GM23338 (cell line): ENCODE data around the gene SYNE1. TPM values are rescaled to one million over a fixed set of nuclear protein-coding genes. Genes with fewer than 3 reads are reported as not detected.

Source experiments
- ATAC-seq: fragments of 200-7000 bp; cut with Tn5 transposase; 3 replicates; pipeline ENCODE4 v1.9.1; 2020
- DNase-seq: peaks from one replicate; pipeline ENCODE4 v3.0.0-alpha.2; 2015; ENCODE audit warnings: low spot score
- H2AFZ ChIP-seq: fragments of 200-600 bp; sonication (generic); 2 replicates; pipeline ENCODE4 v1.8.0; 2016; ENCODE audit warnings: antibody characterized with exemption, mild to moderate bottlenecking, moderate library complexity
- H3F3A ChIP-seq: fragments of 200-600 bp; sonication (generic); replicated peaks from 2 replicates; pipeline ENCODE4 v1.8.0; 2017; ENCODE audit warnings: antibody characterized with exemption, mixed run types, low read depth
- H3K27ac ChIP-seq: fragments of 200-600 bp; sonication (generic); 2 replicates; pipeline ENCODE4 v1.6.1; 2016; ENCODE audit warnings: low read depth
- H3K27me3 ChIP-seq: fragments of 200-600 bp; sonication (generic); 2 replicates; pipeline ENCODE4 v1.8.0; 2016; ENCODE audit warnings: mild to moderate bottlenecking, mixed run types, moderate library complexity; ENCODE audit not compliant: insufficient read depth
- H3K36me3 ChIP-seq: fragments of 200-600 bp; sonication (generic); 2 replicates; pipeline ENCODE4 v1.8.0; 2016; ENCODE audit warnings: mild to moderate bottlenecking; ENCODE audit not compliant: insufficient read depth
- H3K4me1 ChIP-seq: fragments of 200-600 bp; sonication (generic); 2 replicates; pipeline ENCODE4 v1.8.0; 2016; ENCODE audit warnings: mild to moderate bottlenecking, moderate library complexity; ENCODE audit not compliant: insufficient read depth
- H3K4me2 ChIP-seq: fragments of 200-600 bp; sonication (generic); 2 replicates; pipeline ENCODE4 v1.7.1; 2017; ENCODE audit warnings: mixed run types
- H3K4me3 ChIP-seq: fragments of 200-600 bp; sonication (generic); 2 replicates; pipeline ENCODE4 v1.6.1; 2016; ENCODE audit warnings: mixed run types
- H3K79me2 ChIP-seq: fragments of 200-600 bp; sonication (generic); replicated peaks from 2 replicates; pipeline ENCODE4 v1.8.0; 2017; ENCODE audit warnings: mild to moderate bottlenecking; ENCODE audit not compliant: insufficient read depth
- H3K9me2 ChIP-seq: fragments of 200-600 bp; sonication (generic); 2 replicates; pipeline ENCODE4 v1.8.0; 2017; ENCODE audit not compliant: insufficient read depth
- H4K20me1 ChIP-seq: fragments of 200-600 bp; sonication (generic); replicated peaks from 2 replicates; pipeline ENCODE4 v1.8.0; 2017; ENCODE audit warnings: mild to moderate bottlenecking; ENCODE audit not compliant: insufficient read depth
- H3K27ac Mint-ChIP-seq: 2 replicates; pipeline ENCODE4 v1.8.0; 2020; ENCODE audit warnings: inconsistent platforms, mild to moderate bottlenecking, moderate library complexity, mixed read lengths
- H3K27me3 Mint-ChIP-seq: 3 replicates; pipeline ENCODE4 v1.8.0; 2022; ENCODE audit warnings: low read depth, mild to moderate bottlenecking, moderate library complexity, mixed read lengths, inconsistent platforms; ENCODE audit not compliant: insufficient read depth, poor library complexity
- H3K36me3 Mint-ChIP-seq: 3 replicates; pipeline ENCODE4 v1.8.0; 2021; ENCODE audit warnings: low read depth, mild to moderate bottlenecking, inconsistent platforms, moderate library complexity, mixed read lengths
- H3K4me1 Mint-ChIP-seq: 3 replicates; pipeline ENCODE4 v1.8.0; 2020; ENCODE audit warnings: mild to moderate bottlenecking, inconsistent platforms, mixed read lengths
- H3K4me3 Mint-ChIP-seq: 3 replicates; pipeline ENCODE4 v1.8.0; 2021; ENCODE audit warnings: moderate library complexity, mild to moderate bottlenecking, inconsistent platforms, mixed read lengths
- H3K9me3 Mint-ChIP-seq: 3 replicates; pipeline ENCODE4 v1.8.0; 2020; ENCODE audit warnings: moderate library complexity, mild to moderate bottlenecking, inconsistent platforms, mixed read lengths
- CREB1 ChIP-seq: fragments of 250-450 bp; sonication (Bioruptor Pico); IDR thresholded peaks from 2 replicates; pipeline ENCODE4 v1.5.0; 2020; ENCODE audit warnings: low read depth, mild to moderate bottlenecking, moderate library complexity
- EZH2 ChIP-seq: fragments of 200-600 bp; sonication (generic); IDR thresholded peaks from one replicate; pipeline ENCODE4 v1.8.0; 2017; ENCODE audit warnings: antibody characterized with exemption, mild to moderate bottlenecking, low read depth; ENCODE audit not compliant: unreplicated experiment
- JUNB ChIP-seq: IDR thresholded peaks from one replicate; pipeline ENCODE4 v1.6.1; 2016; ENCODE audit warnings: antibody characterized with exemption; ENCODE audit not compliant: unreplicated experiment
- NANOG ChIP-seq: IDR thresholded peaks from 2 replicates; pipeline ENCODE4 v1.6.1; 2016; ENCODE audit warnings: antibody characterized with exemption, borderline replicate concordance
- POLR2AphosphoS5 ChIP-seq: IDR thresholded peaks from 2 replicates; pipeline ENCODE4 v1.6.1; 2016; ENCODE audit warnings: antibody characterized with exemption, low read depth
- REST ChIP-seq: IDR thresholded peaks from one replicate; pipeline ENCODE4 v1.6.1; 2018; ENCODE audit warnings: antibody characterized with exemption; ENCODE audit not compliant: unreplicated experiment
- STAT1 ChIP-seq: IDR thresholded peaks from one replicate; pipeline ENCODE4 v1.6.1; 2016; ENCODE audit warnings: antibody characterized with exemption; ENCODE audit not compliant: unreplicated experiment
- polyA plus RNA-seq: library from polyadenylated mRNA; unstranded; fragments of >200 nt; fragmentation: Nextera tagmentation; extraction: Ambion mirVana; gene quantifications from 2 replicates; pipeline ENCODE4 v1.2.1, GENCODE V29; 2016
- total RNA-seq: library from RNA; depleted of rRNA; stranded (reverse); fragments of >200 nt; shearing (Covaris generic); gene quantifications from 2 replicates; pipeline ENCODE4 v1.2.3, GENCODE V29; 2014
- TF ChIP-seq, protein P1 (sequence below): fragments of 250-450 bp; sonication (Bioruptor Pico); IDR thresholded peaks from 2 replicates; pipeline ENCODE4 v1.5.0; 2020; ENCODE audit warnings: mild to moderate bottlenecking, moderate library complexity
- TF ChIP-seq, protein P2 (sequence below): IDR thresholded peaks from 2 replicates; pipeline ENCODE4 v1.6.1; 2016; ENCODE audit warnings: antibody characterized with exemption
- TF ChIP-seq, protein P3 (sequence below), 2 experiments: fragments of 200-600 bp in 1 of 2; sonication (generic) in 1 of 2; conservative IDR thresholded peaks; 2 replicates each; pipeline versions ENCODE4 v1.5.1 to v1.6.1; 2016 to 2017; ENCODE audit warnings: antibody characterized with exemption in 2 of 2, low read depth in 2 of 2, mild to moderate bottlenecking in 2 of 2, moderate library complexity in 1 of 2

SYNE1 gene
- total and polyA plus RNA-seq, 2 experiments from 2014 or later = 3.9 to 13.6 TPM

- Histone ChIP-seq H3K4me1 (no peaks in the 10 kb centered on the region), H3K4me3 (no peak overlapping the region), H4K20me1 (no peaks in the 10 kb centered on the region), H3K36me3 (no peaks in the 10 kb centered on the region), H3K79me2 (no peaks in the 10 kb centered on the region), H3K27ac (no peak overlapping the region), H3F3A (no peaks in the 10 kb centered on the region), H3K4me2 (no peak overlapping the region), H3K27me3 (no peaks in the 10 kb centered on the region), H3K9me2 (no peaks in the 10 kb centered on the region), H2AFZ (0 out of 2 replicates have a peak overlapping the region, but pooled peaks have one; percentile 19)
- no peak for ATAC-seq
- Mint-ChIP-seq H3K36me3 (no peaks in the 10 kb centered on the region), H3K4me1 (peaks cover 9% of the 10 kb centered on the region), H3K9me3 (no peaks in the 10 kb centered on the region), H3K4me3 (no peak overlapping the region), H3K27me3 (no peaks in the 10 kb centered on the region), H3K27ac (no peak overlapping the region)
- DNase-seq = no peak
- TF ChIP-seq POLR2AphosphoS5 = no peak
- TF ChIP-seq EZH2 = no peak
These were observed 259.0 kb downstream of the SYNE1 start for GRCh38 chr6:152378169-152378568.

DNA sequence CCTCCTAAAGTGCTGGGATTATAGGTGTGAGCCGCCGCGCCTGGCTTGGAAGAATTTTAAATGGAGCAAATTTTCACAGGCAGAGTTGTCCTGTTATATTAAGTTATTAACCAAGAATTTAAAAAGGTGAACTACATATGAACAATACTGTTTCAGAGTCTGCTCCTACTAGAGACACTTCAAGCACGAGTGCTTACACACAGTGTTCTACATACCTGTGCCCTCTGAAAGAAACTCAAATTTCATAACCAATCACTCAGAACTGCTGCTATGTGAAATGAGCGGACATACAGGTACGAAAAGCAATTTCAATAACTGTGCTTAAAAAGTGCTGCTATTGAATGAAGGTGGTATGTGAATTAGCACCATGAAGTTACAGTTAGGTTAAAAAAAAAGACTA lies 262.0 kb downstream of the SYNE1 start:
- no peaks in the 10 kb centered on the region for H3F3A ChIP-seq
- no peaks in the 10 kb centered on the region for H4K20me1 ChIP-seq
- no peaks in the 10 kb centered on the region; the same call in 2 of the 3 replicates for H3K9me3 Mint-ChIP-seq
- no peak for TF ChIP-seq REST
- TF ChIP-seq STAT1 = no peak
- TF ChIP-seq NANOG = no peak
- TF ChIP-seq CREB1 (CRISPR knock-in tag) = no peak
- TF ChIP-seq, protein P1, sequence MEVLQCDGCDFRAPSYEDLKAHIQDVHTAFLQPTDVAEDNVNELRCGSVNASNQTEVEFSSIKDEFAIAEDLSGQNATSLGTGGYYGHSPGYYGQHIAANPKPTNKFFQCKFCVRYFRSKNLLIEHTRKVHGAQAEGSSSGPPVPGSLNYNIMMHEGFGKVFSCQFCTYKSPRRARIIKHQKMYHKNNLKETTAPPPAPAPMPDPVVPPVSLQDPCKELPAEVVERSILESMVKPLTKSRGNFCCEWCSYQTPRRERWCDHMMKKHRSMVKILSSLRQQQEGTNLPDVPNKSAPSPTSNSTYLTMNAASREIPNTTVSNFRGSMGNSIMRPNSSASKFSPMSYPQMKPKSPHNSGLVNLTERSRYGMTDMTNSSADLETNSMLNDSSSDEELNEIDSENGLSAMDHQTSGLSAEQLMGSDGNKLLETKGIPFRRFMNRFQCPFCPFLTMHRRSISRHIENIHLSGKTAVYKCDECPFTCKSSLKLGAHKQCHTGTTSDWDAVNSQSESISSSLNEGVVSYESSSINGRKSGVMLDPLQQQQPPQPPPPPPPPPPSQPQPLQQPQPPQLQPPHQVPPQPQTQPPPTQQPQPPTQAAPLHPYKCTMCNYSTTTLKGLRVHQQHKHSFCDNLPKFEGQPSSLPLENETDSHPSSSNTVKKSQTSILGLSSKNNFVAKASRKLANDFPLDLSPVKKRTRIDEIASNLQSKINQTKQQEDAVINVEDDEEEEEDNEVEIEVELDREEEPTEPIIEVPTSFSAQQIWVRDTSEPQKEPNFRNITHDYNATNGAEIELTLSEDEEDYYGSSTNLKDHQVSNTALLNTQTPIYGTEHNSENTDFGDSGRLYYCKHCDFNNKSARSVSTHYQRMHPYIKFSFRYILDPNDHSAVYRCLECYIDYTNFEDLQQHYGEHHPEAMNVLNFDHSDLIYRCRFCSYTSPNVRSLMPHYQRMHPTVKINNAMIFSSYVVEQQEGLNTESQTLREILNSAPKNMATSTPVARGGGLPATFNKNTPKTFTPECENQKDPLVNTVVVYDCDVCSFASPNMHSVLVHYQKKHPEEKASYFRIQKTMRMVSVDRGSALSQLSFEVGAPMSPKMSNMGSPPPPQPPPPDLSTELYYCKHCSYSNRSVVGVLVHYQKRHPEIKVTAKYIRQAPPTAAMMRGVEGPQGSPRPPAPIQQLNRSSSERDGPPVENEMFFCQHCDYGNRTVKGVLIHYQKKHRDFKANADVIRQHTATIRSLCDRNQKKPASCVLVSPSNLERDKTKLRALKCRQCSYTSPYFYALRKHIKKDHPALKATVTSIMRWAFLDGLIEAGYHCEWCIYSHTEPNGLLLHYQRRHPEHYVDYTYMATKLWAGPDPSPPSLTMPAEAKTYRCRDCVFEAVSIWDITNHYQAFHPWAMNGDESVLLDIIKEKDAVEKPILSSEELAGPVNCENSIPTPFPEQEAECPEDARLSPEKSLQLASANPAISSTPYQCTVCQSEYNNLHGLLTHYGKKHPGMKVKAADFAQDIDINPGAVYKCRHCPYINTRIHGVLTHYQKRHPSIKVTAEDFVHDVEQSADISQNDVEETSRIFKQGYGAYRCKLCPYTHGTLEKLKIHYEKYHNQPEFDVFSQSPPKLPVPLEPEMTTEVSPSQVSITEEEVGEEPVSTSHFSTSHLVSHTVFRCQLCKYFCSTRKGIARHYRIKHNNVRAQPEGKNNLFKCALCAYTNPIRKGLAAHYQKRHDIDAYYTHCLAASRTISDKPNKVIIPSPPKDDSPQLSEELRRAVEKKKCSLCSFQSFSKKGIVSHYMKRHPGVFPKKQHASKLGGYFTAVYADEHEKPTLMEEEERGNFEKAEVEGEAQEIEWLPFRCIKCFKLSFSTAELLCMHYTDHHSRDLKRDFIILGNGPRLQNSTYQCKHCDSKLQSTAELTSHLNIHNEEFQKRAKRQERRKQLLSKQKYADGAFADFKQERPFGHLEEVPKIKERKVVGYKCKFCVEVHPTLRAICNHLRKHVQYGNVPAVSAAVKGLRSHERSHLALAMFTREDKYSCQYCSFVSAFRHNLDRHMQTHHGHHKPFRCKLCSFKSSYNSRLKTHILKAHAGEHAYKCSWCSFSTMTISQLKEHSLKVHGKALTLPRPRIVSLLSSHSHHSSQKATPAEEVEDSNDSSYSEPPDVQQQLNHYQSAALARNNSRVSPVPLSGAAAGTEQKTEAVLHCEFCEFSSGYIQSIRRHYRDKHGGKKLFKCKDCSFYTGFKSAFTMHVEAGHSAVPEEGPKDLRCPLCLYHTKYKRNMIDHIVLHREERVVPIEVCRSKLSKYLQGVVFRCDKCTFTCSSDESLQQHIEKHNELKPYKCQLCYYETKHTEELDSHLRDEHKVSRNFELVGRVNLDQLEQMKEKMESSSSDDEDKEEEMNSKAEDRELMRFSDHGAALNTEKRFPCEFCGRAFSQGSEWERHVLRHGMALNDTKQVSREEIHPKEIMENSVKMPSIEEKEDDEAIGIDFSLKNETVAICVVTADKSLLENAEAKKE (CRISPR knock-in tag) = no peak
- TF ChIP-seq POLR2AphosphoS5 = no peak
- TF ChIP-seq, protein P2, sequence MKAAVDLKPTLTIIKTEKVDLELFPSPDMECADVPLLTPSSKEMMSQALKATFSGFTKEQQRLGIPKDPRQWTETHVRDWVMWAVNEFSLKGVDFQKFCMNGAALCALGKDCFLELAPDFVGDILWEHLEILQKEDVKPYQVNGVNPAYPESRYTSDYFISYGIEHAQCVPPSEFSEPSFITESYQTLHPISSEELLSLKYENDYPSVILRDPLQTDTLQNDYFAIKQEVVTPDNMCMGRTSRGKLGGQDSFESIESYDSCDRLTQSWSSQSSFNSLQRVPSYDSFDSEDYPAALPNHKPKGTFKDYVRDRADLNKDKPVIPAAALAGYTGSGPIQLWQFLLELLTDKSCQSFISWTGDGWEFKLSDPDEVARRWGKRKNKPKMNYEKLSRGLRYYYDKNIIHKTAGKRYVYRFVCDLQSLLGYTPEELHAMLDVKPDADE = no peak
- no peak for TF ChIP-seq JUNB
- TF ChIP-seq, protein P3, sequence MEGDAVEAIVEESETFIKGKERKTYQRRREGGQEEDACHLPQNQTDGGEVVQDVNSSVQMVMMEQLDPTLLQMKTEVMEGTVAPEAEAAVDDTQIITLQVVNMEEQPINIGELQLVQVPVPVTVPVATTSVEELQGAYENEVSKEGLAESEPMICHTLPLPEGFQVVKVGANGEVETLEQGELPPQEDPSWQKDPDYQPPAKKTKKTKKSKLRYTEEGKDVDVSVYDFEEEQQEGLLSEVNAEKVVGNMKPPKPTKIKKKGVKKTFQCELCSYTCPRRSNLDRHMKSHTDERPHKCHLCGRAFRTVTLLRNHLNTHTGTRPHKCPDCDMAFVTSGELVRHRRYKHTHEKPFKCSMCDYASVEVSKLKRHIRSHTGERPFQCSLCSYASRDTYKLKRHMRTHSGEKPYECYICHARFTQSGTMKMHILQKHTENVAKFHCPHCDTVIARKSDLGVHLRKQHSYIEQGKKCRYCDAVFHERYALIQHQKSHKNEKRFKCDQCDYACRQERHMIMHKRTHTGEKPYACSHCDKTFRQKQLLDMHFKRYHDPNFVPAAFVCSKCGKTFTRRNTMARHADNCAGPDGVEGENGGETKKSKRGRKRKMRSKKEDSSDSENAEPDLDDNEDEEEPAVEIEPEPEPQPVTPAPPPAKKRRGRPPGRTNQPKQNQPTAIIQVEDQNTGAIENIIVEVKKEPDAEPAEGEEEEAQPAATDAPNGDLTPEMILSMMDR (conservative IDR thresholded peaks at IDR 0.05; ENCODE audit: low read depth in 2 of 2) = no peak

More for the DNA sequence above, 262.0 kb downstream of the SYNE1 start:
- ATAC-seq (no peak), DNase-seq (no peak)
- H3K27me3 ChIP-seq = no peaks in the 10 kb centered on the region
- no peaks in the 10 kb centered on the region for H3K9me2 ChIP-seq
- Mint-ChIP-seq H3K4me3 (no peak overlapping the region), H3K27ac (no peak overlapping the region), H3K36me3 (no peaks in the 10 kb centered on the region), H3K27me3 (no peaks in the 10 kb centered on the region), H3K4me1 (peaks cover 5% of the 10 kb centered on the region)
- no peaks in the 10 kb centered on the region for H3K4me1 ChIP-seq
- no peak overlapping the region for H3K27ac ChIP-seq
- no peak overlapping the region for H3K4me2 ChIP-seq
- no peaks in the 10 kb centered on the region for H3K36me3 ChIP-seq
- H2AFZ ChIP-seq = no peak overlapping the region
- H3K4me3 ChIP-seq = no peak overlapping the region
- no peaks in the 10 kb centered on the region for H3K79me2 ChIP-seq
